GM12872 (cell line): ENCODE measurements around the gene CREB3L4.
A peak's percentile ranks its signal among the peaks of the same experiment; 100 is the strongest.

Experiments used
- CTCF ChIP-seq: IDR thresholded peaks from 3 replicates; pipeline ENCODE4 v1.5.1; 2011; ENCODE audit warnings: low read depth, mild to moderate bottlenecking, low read length, moderate library complexity; ENCODE audit not compliant: insufficient read depth

CREB3L4 gene

GRCh38 chr1:153958111-153958960 lies 9.4 kb upstream of the CREB3L4 start, which contains the start of gene CRTC2:
CRTC2 (minus strand) TSS chr1:153958612; CDS start chr1:153958497, 115 bp downstream.
- TF ChIP-seq CTCF, result no peak

- no peak for TF ChIP-seq CTCF
These were observed 8.8 kb upstream of the CREB3L4 start for GRCh38 chr1:153958961-153959260.

DNA sequence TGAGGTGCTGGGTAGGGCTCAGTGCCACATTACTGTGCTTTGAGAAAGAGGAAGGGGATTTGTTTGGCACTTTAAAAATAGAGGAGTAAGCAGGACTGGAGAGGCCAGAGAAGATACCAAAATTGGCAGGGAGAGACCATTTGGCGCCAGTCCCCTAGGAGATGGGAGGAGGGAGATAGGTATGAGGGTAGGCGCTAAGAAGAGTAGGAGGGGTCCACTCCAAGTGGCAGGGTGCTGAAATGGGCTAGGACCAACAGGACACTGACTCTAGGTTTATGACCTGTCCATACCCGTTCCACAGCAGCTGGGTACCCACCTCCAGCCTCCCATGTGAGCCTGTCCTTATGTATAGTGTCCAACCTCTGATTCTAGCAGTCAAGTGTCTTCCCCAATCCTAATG lies 8.2 kb upstream of the CREB3L4 start:
- TF ChIP-seq CTCF, result no peak

GRCh38 chr1:153960206-153960605 lies 7.5 kb upstream of the CREB3L4 start:
- no peak for TF ChIP-seq CTCF

DNA sequence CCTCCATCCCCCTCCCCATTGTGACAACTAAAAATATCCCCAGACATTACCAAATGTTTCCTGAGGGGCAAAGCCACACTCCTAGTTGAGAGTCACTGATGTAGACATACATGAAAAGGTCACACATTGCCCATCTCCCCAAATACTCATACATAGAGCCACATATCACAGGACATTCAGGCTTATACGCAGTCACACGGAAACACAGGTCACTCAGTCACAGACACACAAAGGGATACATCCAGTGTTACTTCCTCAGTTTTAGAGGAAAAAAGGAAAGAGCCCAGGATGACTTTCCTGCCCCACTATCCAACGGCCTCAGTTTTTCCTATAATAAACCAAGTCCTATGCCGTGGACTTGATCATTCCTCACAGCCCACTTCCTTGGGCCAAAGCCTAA lies 6.3 kb upstream of the CREB3L4 start:
- no peak for TF ChIP-seq CTCF

GRCh38 chr1:153962088-153963029 lies 5.3 kb upstream of the CREB3L4 start:
- TF ChIP-seq CTCF, result peak; percentile 32; the same call in 2 of the 3 replicates

DNA sequence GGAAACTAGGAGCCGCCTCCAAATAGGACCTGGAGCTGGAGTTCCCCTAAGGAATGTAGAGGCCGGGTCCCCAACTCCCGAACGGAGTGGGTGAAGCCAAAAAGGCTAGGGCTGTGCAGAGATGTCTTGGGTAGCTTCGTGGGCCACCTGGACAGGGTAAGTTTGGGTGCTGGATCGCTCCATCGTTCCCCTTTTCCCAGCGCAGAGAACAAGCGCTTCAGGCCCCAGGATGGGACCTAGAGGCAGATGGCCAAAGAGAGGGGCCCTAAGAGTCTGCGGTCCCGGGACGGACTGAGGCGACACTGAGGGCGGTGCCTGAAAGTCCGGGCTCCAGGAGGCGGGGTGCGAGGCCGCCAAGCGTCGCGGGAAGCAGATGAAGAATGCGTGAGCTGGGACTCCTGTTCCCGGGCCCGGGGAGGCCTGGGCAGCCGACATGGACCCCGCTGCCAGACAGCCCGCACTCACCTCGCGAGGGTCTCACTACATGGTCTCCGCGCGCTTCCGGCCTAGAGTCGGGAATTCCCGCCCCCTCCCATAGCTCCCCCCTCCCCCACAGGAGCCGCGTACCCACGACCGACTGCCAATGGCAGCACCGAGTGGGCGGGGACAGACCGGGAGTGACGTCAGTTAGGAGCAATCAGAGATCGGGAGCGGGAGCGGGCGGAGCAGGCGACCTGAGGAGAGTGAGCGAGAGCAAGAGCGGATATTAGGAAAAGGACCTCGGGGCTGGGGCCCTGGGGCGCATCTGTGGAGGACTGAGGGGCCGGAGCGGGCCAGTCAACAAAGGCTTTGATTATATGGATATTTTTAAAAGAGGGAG lies 4.5 kb upstream of the CREB3L4 start, which contains the start of gene SLC39A1:
SLC39A1 (minus strand) TSS at position 508 of the 820 bp plus-strand sequence. CDS start 822 bp downstream, outside the sequence.
- no peak for TF ChIP-seq CTCF
